Activated CD8-positive, alpha-beta memory T cell treated with anti-CD3 and anti-CD28 coated beads, Interleukin-2, amount 50 U/mL, for 48 hours (primary cell): ENCODE results near the gene OAF.
"Not testable (repeated sequence)": the region's sequence is repeated elsewhere in the genome, so short reads cannot be mapped to it uniquely, and the experiment has no call there.

Experiments
- DNase-seq: peaks from one replicate; pipeline ENCODE4 v3.0.0-alpha.2; 2020

The OAF gene

DNA sequence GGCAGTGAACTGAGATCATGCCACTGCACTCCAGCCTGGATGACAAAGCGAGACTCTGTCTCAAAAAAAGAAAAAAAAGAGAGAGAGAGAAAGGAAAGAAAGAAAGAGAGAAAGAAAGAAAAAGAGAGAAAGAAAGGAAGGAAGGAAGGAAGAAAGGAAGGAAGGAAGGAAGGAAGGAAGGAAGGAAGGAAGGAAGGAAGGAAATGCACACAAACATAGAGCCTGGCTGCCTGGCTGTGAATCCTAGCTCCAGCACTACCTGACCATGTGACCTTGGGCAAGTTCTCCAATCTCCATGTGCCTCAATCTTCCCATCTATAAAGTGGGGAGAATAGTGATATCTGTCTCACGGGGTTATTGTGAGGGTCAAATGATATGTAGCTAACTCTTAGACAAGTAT, 63.1 kb downstream of the OAF start:
- not testable (repeated sequence) for DNase-seq

GRCh38 chr11:120279502-120279901, 68.7 kb downstream of the OAF start:
- DNase-seq = no peak
